Small intestine (tissue), 7 donors: Measurements from ENCODE around the gene CPZ. TPM values are rescaled to one million over a fixed set of nuclear protein-coding genes. Genes with fewer than 3 reads are reported as not detected.
A peak's percentile ranks its signal among the peaks of the same experiment; 100 is the strongest.

ENCODE experiments used
- DNase-seq, 2 donors: peaks; one replicate each; pipeline versions ENCODE4 v3.0.0 to v3.0.0-alpha.2; 2013
- FAIRE-seq: peaks from 2 replicates; lab custom pipeline; 2012; peaks lifted over from hg19 to GRCh38; lab: Jason Lieb, UNC
- H3K27ac ChIP-seq, 3 donors: one replicate each; pipeline ENCODE4 v1.5.1; 2013; ENCODE audit warnings: low read length in 2 of 3, mild to moderate bottlenecking in 2 of 3, control low read depth in 1 of 3, inconsistent platforms in 1 of 3, low read depth in 1 of 3, moderate library complexity in 1 of 3
- H3K27me3 ChIP-seq, 3 donors: one replicate each; pipeline ENCODE4 v1.6.1; 2013; ENCODE audit warnings: low read length in 3 of 3, inconsistent platforms in 1 of 3; ENCODE audit not compliant: control insufficient read depth in 3 of 3, insufficient read depth in 3 of 3
- H3K36me3 ChIP-seq, 3 donors: one replicate each; pipeline ENCODE4 v1.6.1; 2013; ENCODE audit warnings: low read length in 3 of 3, inconsistent platforms in 1 of 3, low read depth in 1 of 3, mild to moderate bottlenecking in 1 of 3, moderate library complexity in 1 of 3; ENCODE audit not compliant: control insufficient read depth in 3 of 3, insufficient read depth in 2 of 3
- H3K4me1 ChIP-seq, 3 donors: one replicate each; pipeline ENCODE4 v1.6.1; 2013; ENCODE audit warnings: low read length in 2 of 3, inconsistent platforms in 1 of 3, low read depth in 1 of 3, mild to moderate bottlenecking in 1 of 3, moderate library complexity in 1 of 3; ENCODE audit not compliant: control insufficient read depth in 3 of 3, insufficient read depth in 2 of 3
- H3K4me3 ChIP-seq, 3 donors: one replicate each; pipeline ENCODE4 v1.5.1; 2013; ENCODE audit warnings: low read length in 3 of 3, control low read depth in 1 of 3, inconsistent platforms in 1 of 3, low read depth in 1 of 3, mild to moderate bottlenecking in 1 of 3, moderate library complexity in 1 of 3
- H3K9me3 ChIP-seq, 2 donors: one replicate each; pipeline ENCODE4 v1.6.1; 2013; ENCODE audit warnings: low read depth in 1 of 2, low read length in 1 of 2; ENCODE audit not compliant: control insufficient read depth in 2 of 2, insufficient read depth in 1 of 2
- WGBS, 3 donors: extraction: QIAGEN DNeasy Blood & Tissue Kit; methylation state at CpG; one replicate each; pipeline ENCODE4 v1.1.7; 2013; 5-methylcytosine and 5-hydroxymethylcytosine counted together
- polyA plus RNA-seq, 4 donors: library from polyadenylated mRNA; stranded (reverse) in 3 of 4; unstranded in 1 of 4; fragments of 200-250 nt in 3 of 4; fragments of 120-200 nt in 1 of 4; gene quantifications; one replicate each; pipeline versions ENCODE4 v1.2.1 to v1.2.3, GENCODE V29; 2013
- donor health status: healthy with polysubstance abuse.
- donor health status: control.
- donor health status: control.
- donor health status: Bipolar disorder and iron deficiency.
- donor health status: healthy.

Gene CPZ
- polyA plus RNA-seq, 4 donors, result 0.27 to 3.8 (median 1.7) TPM; not detected in 1

DNA sequence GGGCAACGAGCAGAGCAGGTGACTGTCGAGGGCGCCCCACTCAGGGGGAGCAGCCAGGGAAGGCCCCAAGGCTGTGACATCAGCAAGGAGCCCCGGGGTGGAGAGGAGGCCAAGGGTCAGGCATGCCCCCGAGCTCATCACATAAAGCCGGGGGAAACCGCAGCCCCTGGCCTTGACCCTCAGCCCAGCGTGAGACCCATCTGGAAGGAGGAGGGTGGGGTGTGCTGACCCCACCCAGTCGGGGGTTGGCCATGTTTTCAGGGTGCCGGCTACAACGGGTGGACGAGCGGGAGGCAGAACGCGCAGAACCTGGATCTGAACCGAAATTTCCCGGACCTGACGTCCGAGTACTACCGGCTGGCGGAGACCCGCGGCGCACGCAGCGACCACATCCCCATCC, 13.9 kb downstream of the CPZ start:
- H3K9me3 ChIP-seq, result no peaks in the 10 kb centered on the region
- H3K4me3 ChIP-seq, result no peak overlapping the region
- no peaks in the 10 kb centered on the region for H3K27me3 ChIP-seq
- 69 to 83% (median 76%) methylated on average over 21 to 26 of the region's 26 CpGs for WGBS, 3 donors
- H3K36me3 ChIP-seq, result no peaks in the 10 kb centered on the region
- DNase-seq (no peak), FAIRE-seq (no peak)
- H3K4me1 ChIP-seq, result no peaks in the 10 kb centered on the region
- no peak overlapping the region for H3K27ac ChIP-seq

DNA sequence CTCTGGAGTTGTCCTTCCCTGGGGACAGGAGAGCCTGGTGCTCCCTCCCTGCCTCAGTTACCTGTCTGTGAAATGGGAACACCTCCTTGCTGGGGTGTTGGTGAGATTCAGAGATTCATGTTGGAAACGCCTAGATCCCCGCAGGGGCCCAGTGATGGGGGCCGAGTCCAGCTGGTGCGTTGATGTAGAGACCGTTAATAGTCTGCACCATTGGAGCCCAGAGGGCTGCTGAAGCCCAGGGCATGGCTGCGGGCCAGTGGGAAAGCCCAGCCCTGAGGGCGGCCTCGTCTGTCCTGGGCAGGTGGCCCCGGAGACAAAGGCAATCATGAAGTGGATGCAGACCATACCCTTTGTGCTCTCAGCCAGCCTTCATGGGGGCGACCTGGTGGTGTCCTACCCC, 14.4 kb downstream of the CPZ start:
- Histone ChIP-seq H3K27me3 (no peaks in the 10 kb centered on the region), H3K36me3 (no peaks in the 10 kb centered on the region), H3K9me3 (no peaks in the 10 kb centered on the region), H3K4me1 (no peaks in the 10 kb centered on the region), H3K27ac (no peak overlapping the region), H3K4me3 (no peak overlapping the region)
- WGBS, 3 donors, result 61 to 74% (median 62%) methylated on average over 10 of the region's 10 CpGs
- no peak for DNase-seq
- FAIRE-seq, result no peak

DNA sequence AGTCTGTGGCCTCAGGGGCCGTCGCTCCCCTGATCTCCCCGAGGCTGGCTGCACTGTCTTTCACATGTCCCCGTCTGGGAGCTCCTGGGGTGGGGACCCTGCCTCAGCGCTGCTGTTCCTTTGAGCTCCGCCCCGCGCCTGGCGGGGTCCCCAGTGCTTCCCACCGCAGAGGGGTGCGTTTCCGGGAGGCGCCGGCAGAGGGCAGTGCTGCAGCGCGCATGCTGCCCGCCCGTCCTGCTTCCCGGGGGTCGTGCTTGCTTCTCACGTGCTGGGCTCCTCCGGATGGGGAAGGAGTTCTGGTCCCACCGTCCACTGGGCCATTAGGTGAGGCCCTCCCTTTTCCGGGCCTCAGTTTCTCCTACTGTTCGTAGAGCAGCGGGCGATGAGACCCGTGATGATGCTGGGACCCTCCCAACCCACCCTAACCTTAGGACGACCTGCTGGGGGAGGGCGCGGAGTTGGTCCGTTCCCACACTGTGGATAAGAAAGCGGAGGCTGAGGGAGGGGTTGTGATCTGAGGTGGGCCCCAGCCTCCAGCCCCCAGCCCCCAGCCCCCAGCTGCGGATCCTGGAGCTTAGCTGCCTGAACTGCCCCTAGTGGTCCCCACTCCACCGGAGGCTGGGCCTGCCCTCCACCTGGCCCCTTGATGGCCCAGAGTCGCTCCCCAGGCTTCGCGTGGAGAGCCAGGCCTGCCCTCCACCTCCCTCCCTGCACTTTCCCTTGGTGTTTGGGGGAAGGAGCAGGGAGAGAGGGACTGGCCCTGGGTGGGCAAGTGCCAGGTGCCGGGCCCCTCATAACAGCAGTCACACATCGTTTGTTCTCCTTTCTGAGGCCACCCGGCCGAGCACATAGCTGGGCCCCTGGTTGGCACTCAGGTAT, 15.3 kb downstream of the CPZ start:
- peak in 1 of 2 donors; percentile 33 for DNase-seq
- Histone ChIP-seq H3K27me3 (no peaks in the 10 kb centered on the region), H3K4me1 (no peaks in the 10 kb centered on the region), H3K27ac (no peak overlapping the region), H3K4me3 (no peak overlapping the region), H3K36me3 (no peaks in the 10 kb centered on the region), H3K9me3 (no peaks in the 10 kb centered on the region)
- WGBS, 3 donors, result 13 to 18% (median 14%) methylated on average over 38 to 42 of the region's 42 CpGs
- FAIRE-seq, result no peak

DNA sequence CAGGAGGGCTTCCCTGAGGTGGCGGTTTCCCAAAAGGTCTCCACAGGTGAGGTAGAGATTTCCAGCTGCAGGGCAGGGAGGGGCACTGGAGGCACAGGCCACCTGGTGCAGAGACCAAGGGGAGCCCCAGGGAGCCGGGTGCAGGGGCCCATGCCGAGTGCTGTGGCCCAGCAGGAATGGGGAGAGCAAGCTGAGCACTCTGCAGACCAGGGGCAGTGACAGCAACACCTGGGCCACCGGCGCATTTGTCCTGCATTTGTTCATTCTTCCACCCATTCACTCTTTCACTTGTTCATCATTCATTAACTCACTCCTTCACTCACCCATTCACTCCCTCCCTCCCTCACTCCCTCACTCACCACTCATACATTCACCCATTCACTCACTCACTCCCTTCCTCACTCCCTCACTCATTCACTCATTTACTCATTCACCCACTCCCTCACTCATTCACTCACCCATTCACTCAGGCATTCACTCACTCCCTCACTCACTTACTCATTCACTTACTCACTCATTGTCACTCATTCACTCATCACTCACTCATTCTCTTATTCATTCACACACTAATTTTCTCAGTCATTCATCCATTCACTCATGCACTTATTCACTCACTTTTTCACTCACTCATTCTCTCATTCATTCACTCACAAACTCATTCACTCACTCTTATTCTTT, 16.3 kb downstream of the CPZ start:
- Histone ChIP-seq H3K9me3 (no peaks in the 10 kb centered on the region), H3K27me3 (no peaks in the 10 kb centered on the region), H3K4me1 (no peaks in the 10 kb centered on the region), H3K36me3 (no peaks in the 10 kb centered on the region), H3K4me3 (no peak overlapping the region), H3K27ac (no peak overlapping the region)
- DNase-seq (no peak), FAIRE-seq (no peak)
- WGBS, 3 donors, result 41 to 62% (median 46%) methylated on average over 4 to 5 of the region's 5 CpGs

DNA sequence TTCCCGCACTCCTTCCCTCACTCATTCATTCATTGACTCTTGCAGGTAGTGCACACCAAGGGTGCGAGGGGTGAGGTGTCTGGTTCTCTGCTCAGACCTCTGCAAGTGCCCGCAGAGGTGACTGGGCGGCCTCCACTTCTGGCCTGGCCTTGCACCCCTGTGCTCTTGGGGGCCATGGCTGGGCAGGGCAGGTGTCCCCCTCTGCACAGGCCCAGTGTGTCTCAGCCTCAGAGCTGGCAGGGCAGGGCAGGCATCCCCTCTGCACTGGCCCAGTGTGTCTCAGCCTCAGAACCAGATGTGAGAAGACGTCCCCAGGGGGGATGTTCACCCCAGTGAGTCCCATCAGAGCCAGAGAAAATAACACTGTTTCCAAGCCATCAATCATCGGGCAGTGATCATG, 16.8 kb downstream of the CPZ start:
- FAIRE-seq (no peak), DNase-seq (no peak)
- no peaks in the 10 kb centered on the region for H3K4me1 ChIP-seq
- 66 to 79% (median 79%) methylated on average over 6 of the region's 6 CpGs for WGBS, 3 donors
- H3K27ac ChIP-seq, result no peak overlapping the region
- H3K9me3 ChIP-seq, result no peaks in the 10 kb centered on the region
- H3K36me3 ChIP-seq, result no peaks in the 10 kb centered on the region
- no peak overlapping the region for H3K4me3 ChIP-seq
- no peaks in the 10 kb centered on the region for H3K27me3 ChIP-seq

DNA sequence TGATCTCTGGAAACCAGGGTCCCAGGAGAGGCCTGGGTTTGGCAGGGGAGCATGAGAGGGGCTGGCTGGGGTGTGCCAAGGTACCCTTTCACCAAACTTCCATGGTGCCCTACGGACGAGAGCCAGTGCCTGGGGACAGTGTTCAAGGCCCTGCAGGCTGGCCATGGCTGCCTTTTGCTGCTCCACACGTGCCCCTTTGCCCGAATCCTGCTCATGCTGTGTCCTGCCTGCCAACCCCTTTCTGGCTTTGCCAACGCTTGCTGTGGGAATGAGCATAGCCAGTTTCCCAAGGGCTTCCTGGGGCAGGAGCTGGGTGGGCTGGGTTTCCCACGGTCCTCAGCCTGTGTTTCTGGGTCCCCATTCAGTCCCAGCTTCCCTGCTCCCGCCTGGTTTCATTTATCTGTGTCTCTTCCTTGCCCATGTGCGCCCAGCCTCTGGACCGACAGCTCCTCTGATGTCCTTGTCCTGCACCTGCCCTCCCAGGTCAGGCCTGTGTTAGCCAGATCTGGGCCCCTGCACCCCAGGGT, 17.3 kb downstream of the CPZ start:
- H3K4me1 ChIP-seq, result no peaks in the 10 kb centered on the region
- H3K9me3 ChIP-seq, result no peaks in the 10 kb centered on the region
- 40 to 67% (median 43%) methylated on average over 9 of the region's 9 CpGs for WGBS, 3 donors
- H3K4me3 ChIP-seq, result no peak overlapping the region
- FAIRE-seq (no peak), DNase-seq (no peak)
- H3K27ac ChIP-seq, result no peak overlapping the region
- no peaks in the 10 kb centered on the region for H3K27me3 ChIP-seq
- no peaks in the 10 kb centered on the region for H3K36me3 ChIP-seq

DNA sequence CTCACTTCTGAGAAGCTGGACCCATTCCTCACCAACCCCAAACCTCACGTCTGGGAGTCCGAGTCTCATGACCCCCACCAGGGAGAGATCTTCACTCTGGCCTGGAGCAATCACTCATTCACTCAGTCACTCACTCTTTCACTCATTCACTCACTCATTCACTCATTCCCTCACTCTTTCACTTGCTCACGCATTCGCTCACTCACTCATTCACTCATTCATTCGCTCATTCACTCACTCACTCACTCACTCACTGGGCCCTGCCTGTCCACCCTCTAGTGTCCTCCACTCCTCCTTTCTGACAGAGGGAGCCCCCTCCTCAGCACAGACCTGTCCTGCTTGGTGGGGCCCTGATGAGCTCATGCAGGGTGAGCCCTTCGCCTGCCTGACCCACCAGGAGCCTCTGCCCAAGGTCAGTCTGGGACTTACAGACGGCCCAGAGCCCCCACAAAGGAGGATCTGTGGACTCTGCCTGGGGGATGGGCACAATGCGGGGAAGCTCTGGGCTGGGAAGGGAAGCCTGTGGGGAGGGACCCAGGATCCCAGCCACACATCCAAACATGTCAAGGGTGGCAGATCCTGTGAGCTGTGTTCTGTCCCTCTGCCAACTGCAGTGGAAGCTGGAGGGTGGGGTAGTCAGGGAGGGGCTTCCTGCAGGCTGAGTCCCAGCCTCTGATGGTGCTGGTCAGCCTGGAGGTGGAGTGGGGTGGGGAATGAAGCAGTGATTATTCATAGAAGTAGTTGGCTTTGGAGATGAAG, 18.5 kb downstream of the CPZ start:
- no peak overlapping the region for H3K4me3 ChIP-seq
- no peaks in the 10 kb centered on the region for H3K36me3 ChIP-seq
- no peaks in the 10 kb centered on the region for H3K27me3 ChIP-seq
- DNase-seq, result no peak
- no peak overlapping the region for H3K27ac ChIP-seq
- FAIRE-seq, result no peak
- no peaks in the 10 kb centered on the region for H3K9me3 ChIP-seq
- WGBS, 3 donors, result 63 to 70% (median 66%) methylated on average over 8 of the region's 8 CpGs
- H3K4me1 ChIP-seq, result no peaks in the 10 kb centered on the region

DNA sequence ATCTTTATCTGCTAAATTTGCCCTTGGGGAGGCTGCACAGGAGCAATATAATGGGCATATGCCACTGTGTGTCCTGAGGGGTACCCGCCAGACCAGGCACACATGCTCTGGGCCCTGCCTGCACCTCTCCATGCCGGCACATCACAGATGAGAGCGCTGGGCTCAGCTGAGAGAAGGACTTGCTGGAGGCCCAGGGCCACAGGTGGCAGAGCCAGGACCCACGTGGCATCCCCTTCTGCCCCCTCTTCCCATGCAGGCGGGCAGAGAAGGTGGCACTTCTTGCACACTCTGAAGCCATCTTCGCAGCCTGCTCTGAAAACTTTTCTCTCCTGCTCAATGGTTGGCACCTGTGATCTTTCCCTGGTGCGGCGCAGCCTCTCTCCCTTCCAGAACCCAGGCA, 20.1 kb downstream of the CPZ start:
- Histone ChIP-seq H3K4me1 (no peaks in the 10 kb centered on the region), H3K27me3 (no peaks in the 10 kb centered on the region), H3K9me3 (no peaks in the 10 kb centered on the region), H3K27ac (no peak overlapping the region), H3K4me3 (no peak overlapping the region), H3K36me3 (no peaks in the 10 kb centered on the region)
- DNase-seq (no peak), FAIRE-seq (no peak)
- WGBS, 3 donors, result 79 to 88% (median 81%) methylated on average over 8 of the region's 8 CpGs
